ENCODE measurements around the gene GIPR. TPM values are rescaled to one million over a fixed set of nuclear protein-coding genes. Genes with fewer than 3 reads are reported as not detected.

GIPR gene
- total RNA-seq, 1 experiment from 2014 or later, result 1.9 TPM

DNA sequence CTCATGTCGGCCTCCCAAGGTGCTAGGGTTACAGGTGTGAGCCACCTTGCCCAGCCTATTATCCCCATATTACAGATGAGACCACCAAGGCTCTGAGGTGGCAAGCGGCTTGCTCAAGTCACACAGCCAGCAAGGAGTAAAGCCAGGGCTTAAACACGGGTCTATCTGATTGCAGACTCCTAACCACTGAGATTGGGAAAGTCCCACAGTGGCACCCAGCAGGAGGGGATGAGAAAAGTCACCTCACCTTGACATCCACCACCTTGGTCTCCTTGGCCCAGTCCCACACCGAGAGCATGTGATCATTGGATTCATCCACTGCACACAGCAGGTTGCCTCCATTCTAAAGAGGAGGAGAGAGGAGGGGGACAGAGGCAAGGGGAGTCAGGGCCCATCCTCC, 38.3 kb upstream of the GIPR start:
- no peaks in the 10 kb centered on the region for H3K36me3 ChIP-seq (ENCODE audit: low read depth, low read length)
- intact Hi-C loops (cut with micrococcal nuclease), result loop anchor here (1.0 kb wide), 1 partner anchor 13 kb away; no protein-coding TSS in a partner anchor

DNA sequence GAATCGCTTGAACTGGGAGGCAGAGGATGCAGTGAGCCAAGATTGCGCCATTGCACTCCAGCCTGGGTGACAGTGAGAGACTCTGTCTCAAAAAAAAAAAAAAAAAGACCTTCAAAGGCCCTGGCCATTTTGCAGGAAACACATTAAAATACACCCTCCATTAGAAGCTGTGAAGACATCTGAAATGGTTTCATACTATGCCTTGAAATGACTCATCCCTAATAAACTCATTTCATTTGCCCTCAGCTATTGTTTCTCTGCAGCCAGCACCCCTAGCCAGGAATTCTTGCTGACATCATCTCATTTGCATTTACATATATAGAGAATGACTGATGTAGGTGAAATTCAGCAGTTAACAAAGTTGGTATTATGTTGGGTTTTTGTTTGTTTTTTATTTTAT, 37.6 kb upstream of the GIPR start:
- BruUV-seq (replicated peaks), result no TSS peak
- Histone ChIP-seq H3K36me3 (ENCODE audit: low read depth, low read length) (no peaks in the 10 kb centered on the region), H2AFZ (ENCODE audit: low read length) (no peak overlapping the region), H3K9me3 (ENCODE audit: low read length) (no peaks in the 10 kb centered on the region), H3K27ac (ENCODE audit: low read length) (peak overlapping the region; percentile 97), H3K4me1 (ENCODE audit: insufficient read depth, low read length) (peaks cover 14% of the 10 kb centered on the region), H4K20me1 (ENCODE audit: low read length) (no peaks in the 10 kb centered on the region), H3K4me3 (ENCODE audit: low read length) (no peak overlapping the region), H3K27me3 (ENCODE audit: low read length) (no peaks in the 10 kb centered on the region), H3K9ac (ENCODE audit: low read length) (peak overlapping the region; percentile 51; the same call in 1 of the 2 replicates), H3K4me2 (ENCODE audit: low read length) (no peak overlapping the region), H3K79me2 (ENCODE audit: low read length) (no peaks in the 10 kb centered on the region), H3F3A (ENCODE audit: low read length, unreplicated experiment) (no peaks in the 10 kb centered on the region), H3K9me2 (replicated peaks; ENCODE audit: low read length) (no peaks in the 10 kb centered on the region)
- intact Hi-C loops (cut with micrococcal nuclease), result loop anchor here (1.0 kb wide), 1 partner anchor 14 kb away; no protein-coding TSS in a partner anchor
- TF ChIP-seq EZH2 (IDR thresholded peaks at IDR 0.05; ENCODE audit: low read length, unreplicated experiment) (no peak), EZH2phosphoT487 (IDR thresholded peaks at IDR 0.05; ENCODE audit: borderline replicate concordance, low read length) (no peak)
- TF ChIP-seq, protein P1, sequence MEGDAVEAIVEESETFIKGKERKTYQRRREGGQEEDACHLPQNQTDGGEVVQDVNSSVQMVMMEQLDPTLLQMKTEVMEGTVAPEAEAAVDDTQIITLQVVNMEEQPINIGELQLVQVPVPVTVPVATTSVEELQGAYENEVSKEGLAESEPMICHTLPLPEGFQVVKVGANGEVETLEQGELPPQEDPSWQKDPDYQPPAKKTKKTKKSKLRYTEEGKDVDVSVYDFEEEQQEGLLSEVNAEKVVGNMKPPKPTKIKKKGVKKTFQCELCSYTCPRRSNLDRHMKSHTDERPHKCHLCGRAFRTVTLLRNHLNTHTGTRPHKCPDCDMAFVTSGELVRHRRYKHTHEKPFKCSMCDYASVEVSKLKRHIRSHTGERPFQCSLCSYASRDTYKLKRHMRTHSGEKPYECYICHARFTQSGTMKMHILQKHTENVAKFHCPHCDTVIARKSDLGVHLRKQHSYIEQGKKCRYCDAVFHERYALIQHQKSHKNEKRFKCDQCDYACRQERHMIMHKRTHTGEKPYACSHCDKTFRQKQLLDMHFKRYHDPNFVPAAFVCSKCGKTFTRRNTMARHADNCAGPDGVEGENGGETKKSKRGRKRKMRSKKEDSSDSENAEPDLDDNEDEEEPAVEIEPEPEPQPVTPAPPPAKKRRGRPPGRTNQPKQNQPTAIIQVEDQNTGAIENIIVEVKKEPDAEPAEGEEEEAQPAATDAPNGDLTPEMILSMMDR (conservative IDR thresholded peaks at IDR 0.05; ENCODE audit: low read depth, low read length), result no peak
- ATAC-seq (peak; percentile 84), DNase-seq (peak; percentile 89)
- ChIA-PET CTCF (interaction anchor here (0.6 to 1.1 kb wide), 3 partner anchors 11 to 72 kb away, joined by 3 to 8 read pairs (median 5); no protein-coding TSS in a partner anchor), POLR2A (ENCODE audit: unreplicated experiment) (interaction anchor here (0.6 to 1.4 kb wide), 4 partner anchors 10 to 47 kb away, joined by 3 to 12 read pairs (median 6); no protein-coding TSS in a partner anchor)

More for the DNA sequence above, 38.3 kb upstream of the GIPR start:
- Histone ChIP-seq H3K4me3 (ENCODE audit: low read length) (no peak overlapping the region), H3K4me1 (ENCODE audit: insufficient read depth, low read length) (peaks cover 14% of the 10 kb centered on the region), H3K9me2 (replicated peaks; ENCODE audit: low read length) (no peaks in the 10 kb centered on the region), H2AFZ (ENCODE audit: low read length) (no peak overlapping the region), H3K9ac (ENCODE audit: low read length) (peak overlapping the region; percentile 51; the same call in 1 of the 2 replicates), H3K9me3 (ENCODE audit: low read length) (no peaks in the 10 kb centered on the region), H3K27me3 (ENCODE audit: low read length) (no peaks in the 10 kb centered on the region), H3K27ac (ENCODE audit: low read length) (peak overlapping the region; percentile 97), H4K20me1 (ENCODE audit: low read length) (no peaks in the 10 kb centered on the region), H3K4me2 (ENCODE audit: low read length) (no peak overlapping the region), H3K79me2 (ENCODE audit: low read length) (no peaks in the 10 kb centered on the region), H3F3A (ENCODE audit: low read length, unreplicated experiment) (no peaks in the 10 kb centered on the region)
- TF ChIP-seq, protein P1 (conservative IDR thresholded peaks at IDR 0.05; ENCODE audit: low read depth, low read length), result no peak
- TF ChIP-seq EZH2 (IDR thresholded peaks at IDR 0.05; ENCODE audit: low read length, unreplicated experiment) (no peak), EZH2phosphoT487 (IDR thresholded peaks at IDR 0.05; ENCODE audit: borderline replicate concordance, low read length) (no peak)
- ATAC-seq (no peak), DNase-seq (no peak)
- POLR2A ChIA-PET (ENCODE audit: unreplicated experiment), result no interaction called here
- CTCF ChIA-PET, result no interaction called here
- BruUV-seq (replicated peaks), result no TSS peak

DNA sequence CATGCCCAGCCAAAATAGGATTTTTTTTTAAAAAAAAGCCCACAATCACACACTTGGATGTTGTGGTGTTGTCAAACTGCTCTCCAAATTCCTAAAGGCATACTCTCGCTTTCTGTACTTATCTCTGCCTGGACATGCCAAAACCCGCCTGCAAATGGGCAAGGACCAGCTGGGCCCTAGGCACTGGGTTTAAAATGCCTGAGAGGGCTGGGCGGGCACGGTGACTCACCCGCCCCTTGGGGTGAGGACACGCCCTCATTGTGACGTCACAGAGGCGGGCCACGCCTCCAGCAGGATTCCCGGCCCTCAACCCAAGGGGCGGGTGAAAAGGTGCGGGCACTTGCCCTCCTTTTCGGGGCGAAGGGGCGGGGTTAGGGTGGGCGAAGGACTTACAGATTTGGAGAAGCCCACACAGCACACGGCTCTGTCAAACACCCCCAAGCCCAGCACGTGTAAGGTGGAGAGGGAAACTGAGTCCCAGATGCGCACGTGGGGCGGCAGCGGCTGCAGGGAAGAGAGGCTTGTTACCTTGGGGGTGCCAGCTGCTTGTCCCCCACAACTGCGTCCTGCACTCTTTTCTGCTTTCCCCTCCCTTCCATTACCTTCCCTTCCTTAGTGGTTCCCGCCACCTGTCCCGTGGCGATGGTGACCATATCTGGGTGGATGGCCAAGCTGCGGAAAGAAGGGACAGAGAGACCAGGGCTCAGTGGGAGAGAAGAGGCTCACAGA, 35.4 kb upstream of the GIPR start:
- Histone ChIP-seq H3K4me1 (ENCODE audit: insufficient read depth, low read length) (peaks cover 14% of the 10 kb centered on the region), H3K4me3 (ENCODE audit: low read length) (no peak overlapping the region), H3K9me3 (ENCODE audit: low read length) (no peaks in the 10 kb centered on the region), H3K9ac (ENCODE audit: low read length) (peak overlapping the region; percentile 21; the same call in 1 of the 2 replicates), H3K36me3 (ENCODE audit: low read depth, low read length) (no peaks in the 10 kb centered on the region), H3K9me2 (replicated peaks; ENCODE audit: low read length) (no peaks in the 10 kb centered on the region), H4K20me1 (ENCODE audit: low read length) (no peaks in the 10 kb centered on the region), H3F3A (ENCODE audit: low read length, unreplicated experiment) (no peaks in the 10 kb centered on the region), H3K27me3 (ENCODE audit: low read length) (no peaks in the 10 kb centered on the region), H3K27ac (ENCODE audit: low read length) (peak overlapping the region; percentile 67), H3K4me2 (ENCODE audit: low read length) (0 out of 2 replicates have a peak overlapping the region, but pooled peaks have one; percentile 20), H2AFZ (ENCODE audit: low read length) (no peak overlapping the region), H3K79me2 (ENCODE audit: low read length) (no peaks in the 10 kb centered on the region)
- ChIA-PET CTCF (no interaction called here), POLR2A (ENCODE audit: unreplicated experiment) (interaction anchor here (0.6 kb wide), 1 partner anchor 1921 kb away, joined by 3 read pairs; no protein-coding TSS in a partner anchor)
- peak; percentile 77 for ATAC-seq
- DNase-seq, result peak; percentile 82
- no TSS peak for BruUV-seq (replicated peaks)
- intact Hi-C loops (cut with micrococcal nuclease), result no loop called here
- TF ChIP-seq, protein P1 (conservative IDR thresholded peaks at IDR 0.05; ENCODE audit: low read depth, low read length), result no peak
- TF ChIP-seq EZH2phosphoT487 (IDR thresholded peaks at IDR 0.05; ENCODE audit: borderline replicate concordance, low read length) (no peak), EZH2 (IDR thresholded peaks at IDR 0.05; ENCODE audit: low read length, unreplicated experiment) (no peak)

Measured in PC-3 (cell line).